GM18951 (cell line): ENCODE measurements around the gene SERTAD1.
"Not testable (repeated sequence)": the region's sequence is repeated elsewhere in the genome, so short reads cannot be mapped to it uniquely, and the experiment has no call there.

Experiments
- POLR2A ChIP-seq: IDR thresholded peaks from 4 replicates; pipeline ENCODE4 v1.6.1; 2011; ENCODE audit warnings: mild to moderate bottlenecking; ENCODE audit not compliant: insufficient read length, insufficient read depth; ENCODE audit errors: extremely low read depth
- in situ Hi-C: fragments of 300-500 bp; cut with MboI; formaldehyde crosslinking; loops from one replicate; pipeline ENCODE4 v1.12.0; 2022; ENCODE audit warnings: low sequenced_read_pairs, mixed read lengths, inconsistent platforms; ENCODE audit not compliant: unreplicated experiment

SERTAD1 gene

DNA sequence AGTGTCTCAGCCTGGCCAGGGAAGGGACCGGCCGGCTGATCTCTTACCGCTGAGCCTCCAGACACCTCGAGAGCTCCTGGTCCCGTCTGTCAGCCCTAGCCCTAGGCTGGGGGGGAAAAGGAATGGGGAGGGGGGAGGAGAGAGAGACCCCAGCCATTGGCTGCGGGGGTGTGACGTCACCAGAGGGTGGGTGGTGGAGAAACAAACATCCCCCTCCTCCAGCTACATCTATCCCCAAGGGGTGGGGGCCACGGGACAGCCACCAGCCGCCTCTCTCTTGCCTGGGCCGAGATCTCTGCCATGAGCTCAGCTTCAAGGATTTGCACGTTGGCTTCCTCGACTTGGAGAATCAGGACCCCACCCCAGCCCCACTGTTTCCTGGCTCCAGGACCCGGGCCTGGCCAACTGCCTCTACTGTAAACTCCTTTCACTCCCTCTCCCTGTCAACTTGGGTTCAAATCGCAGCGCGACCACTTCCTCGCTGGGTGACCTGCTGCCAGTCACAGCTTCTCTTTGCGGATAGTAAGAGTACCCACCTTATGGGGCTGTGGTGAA is 12.4 kb downstream of the SERTAD1 start, which contains the start of gene PRX:
Gene PRX (minus strand): TSS at position 88 of the 555 bp plus-strand sequence. CDS start 5,446 bp downstream, outside the sequence.
- in situ Hi-C loops = no loop called here
- no peak for TF ChIP-seq POLR2A

DNA sequence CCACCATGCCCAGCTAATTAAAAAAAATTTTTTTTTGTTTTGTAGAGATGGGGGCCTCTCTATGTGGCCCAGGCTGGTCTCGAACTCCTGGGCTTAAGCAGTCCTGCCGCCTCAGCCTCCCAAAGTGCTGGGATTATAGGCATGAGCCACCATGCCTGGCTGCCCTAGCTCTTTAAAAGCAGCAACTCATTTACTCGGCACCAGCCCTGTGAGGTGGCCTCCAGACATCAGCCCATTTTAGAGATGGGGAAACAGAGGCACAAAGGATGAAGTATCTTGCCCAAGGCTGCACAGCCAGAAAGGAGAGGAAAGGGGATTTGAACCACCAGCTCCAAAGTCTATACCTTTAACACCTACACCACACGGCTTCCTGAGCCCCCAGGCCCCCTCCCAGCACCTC is 12.9 kb downstream of the SERTAD1 start:
- in situ Hi-C loops = no loop called here
- no peak for TF ChIP-seq POLR2A

DNA sequence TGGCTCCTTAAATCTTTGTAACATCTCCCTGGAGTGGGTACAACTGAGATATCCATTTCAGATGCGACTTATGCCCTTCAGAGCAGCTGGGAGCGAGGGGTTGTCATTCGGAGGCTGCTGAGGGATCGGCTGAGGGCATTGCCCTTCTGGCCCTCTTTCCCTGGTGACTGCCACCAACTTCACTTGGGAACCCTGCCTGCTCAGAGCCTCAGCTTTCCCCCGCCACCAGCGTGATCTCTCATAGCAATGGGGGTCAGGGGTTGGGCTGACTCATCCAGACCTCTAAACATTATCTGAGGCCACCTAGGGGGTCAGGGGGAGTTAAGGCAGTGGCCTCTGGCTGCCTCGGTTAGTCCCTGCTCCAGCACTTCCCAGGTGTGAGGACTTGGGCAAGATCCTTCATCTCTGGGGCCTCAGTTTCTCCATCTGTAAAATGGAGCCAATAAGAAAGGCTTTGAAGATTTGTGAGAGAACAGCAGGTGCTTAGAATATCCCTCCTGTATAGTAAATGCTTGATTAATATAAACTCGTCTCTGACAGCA is 13.8 kb downstream of the SERTAD1 start:
- TF ChIP-seq POLR2A = no peak
- in situ Hi-C loops = no loop called here

DNA sequence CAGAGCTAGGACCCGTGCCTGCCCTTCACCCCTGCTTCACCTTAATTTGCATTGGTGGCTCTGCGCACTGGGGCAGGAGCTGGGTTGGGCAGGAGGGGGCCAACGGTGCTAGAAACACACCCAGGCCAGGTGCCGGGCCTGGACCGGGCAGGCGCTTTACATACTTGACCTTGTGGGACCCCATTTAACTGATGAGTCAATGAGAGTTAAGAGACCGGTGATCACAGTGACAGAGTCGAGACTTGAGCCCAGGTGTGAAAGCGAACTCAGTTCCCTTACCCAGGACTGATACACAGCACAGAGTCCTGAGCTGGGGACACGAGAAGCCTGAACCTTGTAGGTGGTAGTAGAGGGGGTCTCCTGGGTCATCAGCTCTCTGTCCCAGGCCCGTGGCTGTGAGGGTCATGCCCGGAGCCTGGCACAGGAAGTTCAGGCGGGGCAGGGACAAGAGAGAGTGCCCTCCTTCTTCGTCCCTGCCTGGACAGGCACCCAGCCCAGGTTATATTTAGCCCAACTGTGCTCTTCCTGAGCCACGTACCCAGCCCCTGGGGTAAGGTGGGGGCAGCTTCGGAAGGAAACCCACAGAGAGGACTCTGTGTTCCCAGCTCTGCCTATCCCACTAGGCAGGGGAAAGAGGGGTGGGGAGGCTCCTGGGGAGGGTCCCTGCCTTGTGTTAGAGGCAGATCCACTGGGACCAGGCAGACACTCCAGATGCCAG is 14.5 kb downstream of the SERTAD1 start:
- no peak for TF ChIP-seq POLR2A

DNA sequence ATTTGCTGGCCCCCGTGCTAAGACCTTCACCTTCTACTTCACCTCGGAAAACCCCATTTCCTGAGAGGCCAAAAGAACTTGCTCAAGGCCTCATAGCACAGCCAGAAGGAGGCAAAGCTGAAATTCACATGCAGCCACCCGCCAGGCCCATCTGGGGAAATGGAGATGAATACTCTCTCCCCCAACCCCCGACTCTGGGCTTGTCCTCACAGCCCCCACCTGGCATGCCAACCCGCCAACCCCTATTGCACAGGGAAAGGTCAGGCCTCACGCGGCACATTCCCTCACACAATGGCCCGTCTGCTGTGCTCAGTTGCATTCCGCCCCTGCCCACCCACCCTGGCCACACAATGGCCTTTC is 15.8 kb downstream of the SERTAD1 start:
- in situ Hi-C loops = no loop called here
- no peak for TF ChIP-seq POLR2A

More for the DNA sequence above, 14.5 kb downstream of the SERTAD1 start:
- in situ Hi-C loops = no loop called here

DNA sequence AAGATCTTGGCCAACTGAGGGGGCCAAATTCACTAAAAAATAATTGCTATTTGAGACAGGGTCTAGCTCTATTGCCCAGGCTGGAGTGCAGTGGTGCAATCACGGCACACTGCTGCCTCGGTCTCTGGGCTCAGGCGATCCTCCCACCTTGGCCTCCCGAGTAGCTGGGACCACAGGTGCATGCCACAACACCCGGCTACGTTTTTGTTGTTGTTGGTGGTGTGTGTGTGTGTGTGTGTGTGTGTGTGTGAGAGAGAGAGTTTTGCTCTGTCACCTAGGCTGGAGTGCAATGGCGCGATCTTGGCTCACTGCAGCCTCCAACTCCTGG is 17.2 kb downstream of the SERTAD1 start:
- in situ Hi-C loops = not testable (repeated sequence)

DNA sequence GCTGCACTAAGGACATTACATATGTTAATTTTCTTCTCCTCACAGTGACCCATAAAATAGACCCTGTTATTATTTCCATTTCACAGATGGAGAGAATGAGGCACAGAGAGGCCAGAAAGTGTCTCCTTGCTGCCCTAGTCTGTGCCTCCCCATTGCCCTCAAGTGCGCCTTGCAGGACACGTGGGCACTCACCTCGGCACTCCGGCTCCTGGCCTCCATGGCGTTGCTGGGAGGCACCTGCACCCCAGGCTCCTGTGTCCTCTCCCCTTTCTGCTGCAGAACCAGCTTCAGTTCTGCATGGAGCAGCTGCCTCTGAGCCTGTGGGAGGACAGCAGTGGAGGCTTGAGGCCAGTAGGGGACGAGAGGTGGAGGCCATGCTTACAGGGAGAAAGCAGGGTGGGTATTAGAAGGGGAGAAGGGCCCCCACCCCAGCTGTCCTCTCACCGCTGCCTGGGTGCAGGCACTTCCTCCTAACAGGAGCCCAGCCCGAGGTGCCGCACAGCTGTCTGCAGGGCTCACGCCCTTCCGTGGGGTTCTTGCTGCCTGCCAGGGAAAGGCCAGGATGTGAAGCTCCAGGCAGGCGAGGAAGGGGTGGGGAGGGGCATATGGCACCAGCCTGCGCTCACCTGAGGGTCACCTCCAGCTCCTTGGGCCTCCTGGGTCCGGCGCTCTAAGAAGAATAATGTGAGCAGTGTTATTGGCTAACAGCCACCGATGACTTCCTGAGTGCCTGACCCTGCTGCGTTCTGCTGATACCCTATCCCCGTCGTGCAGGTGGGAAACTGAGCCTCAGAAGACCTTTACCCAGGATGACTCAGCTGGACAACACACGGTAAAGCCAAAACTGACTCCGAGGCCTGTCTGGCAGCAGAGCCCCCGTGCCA is 17.8 kb downstream of the SERTAD1 start:
- no peak for TF ChIP-seq POLR2A
- in situ Hi-C loops = no loop called here

DNA sequence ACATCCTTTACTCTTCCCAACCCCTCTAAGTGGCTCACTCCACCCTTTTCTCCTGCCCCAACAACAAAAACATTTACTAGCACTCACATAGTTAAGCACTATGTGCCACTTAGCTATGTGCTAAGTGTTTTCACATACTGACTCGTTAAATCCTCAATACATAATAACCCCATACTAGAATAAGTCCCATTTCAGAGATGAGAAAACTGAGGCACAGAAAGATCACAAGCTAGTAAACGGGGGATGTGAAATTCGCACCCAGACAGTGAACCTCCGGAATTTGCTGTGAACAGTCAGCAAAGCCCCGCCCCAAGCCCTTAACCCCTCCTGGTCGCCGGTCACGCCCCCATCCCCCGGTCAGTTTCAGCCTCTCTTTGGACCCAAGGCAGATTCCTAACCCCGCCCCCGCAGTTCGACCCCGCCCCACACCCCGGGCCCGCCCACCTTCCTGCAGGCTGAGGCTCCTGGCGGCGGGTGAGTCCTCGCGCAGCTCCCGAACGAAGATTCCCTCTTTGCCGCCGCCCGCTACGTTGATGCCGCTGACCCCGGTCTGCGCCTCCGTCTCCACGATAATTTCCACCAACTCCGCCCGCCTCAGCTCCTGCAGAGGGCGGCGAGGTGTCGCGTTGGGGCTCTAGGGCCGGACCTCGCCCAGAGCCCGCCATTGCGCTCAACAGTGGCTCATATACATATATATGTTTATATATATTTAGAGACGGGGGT is 22.4 kb downstream of the SERTAD1 start:
- TF ChIP-seq POLR2A = no peak
- in situ Hi-C loops = no loop called here

DNA sequence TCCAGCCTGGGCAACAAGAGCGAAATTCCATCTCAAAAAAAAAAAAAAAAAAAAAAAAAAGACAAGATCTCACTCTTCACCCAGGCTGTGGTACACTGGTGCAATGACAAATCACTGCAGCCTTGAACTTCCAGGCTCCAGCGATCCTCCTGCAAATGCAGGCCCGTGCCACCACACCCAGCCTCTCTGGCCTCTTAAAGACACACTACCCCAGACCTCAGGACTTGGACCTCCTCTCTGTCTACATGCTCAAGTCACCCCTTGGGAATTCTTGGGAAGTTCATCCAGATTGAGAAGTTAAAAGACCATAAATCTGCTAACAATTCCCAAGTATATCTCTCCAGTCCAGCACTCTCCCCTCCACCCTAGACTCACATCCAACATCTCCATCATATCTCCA is 25.2 kb downstream of the SERTAD1 start:
- in situ Hi-C loops = no loop called here
- no peak for TF ChIP-seq POLR2A

DNA sequence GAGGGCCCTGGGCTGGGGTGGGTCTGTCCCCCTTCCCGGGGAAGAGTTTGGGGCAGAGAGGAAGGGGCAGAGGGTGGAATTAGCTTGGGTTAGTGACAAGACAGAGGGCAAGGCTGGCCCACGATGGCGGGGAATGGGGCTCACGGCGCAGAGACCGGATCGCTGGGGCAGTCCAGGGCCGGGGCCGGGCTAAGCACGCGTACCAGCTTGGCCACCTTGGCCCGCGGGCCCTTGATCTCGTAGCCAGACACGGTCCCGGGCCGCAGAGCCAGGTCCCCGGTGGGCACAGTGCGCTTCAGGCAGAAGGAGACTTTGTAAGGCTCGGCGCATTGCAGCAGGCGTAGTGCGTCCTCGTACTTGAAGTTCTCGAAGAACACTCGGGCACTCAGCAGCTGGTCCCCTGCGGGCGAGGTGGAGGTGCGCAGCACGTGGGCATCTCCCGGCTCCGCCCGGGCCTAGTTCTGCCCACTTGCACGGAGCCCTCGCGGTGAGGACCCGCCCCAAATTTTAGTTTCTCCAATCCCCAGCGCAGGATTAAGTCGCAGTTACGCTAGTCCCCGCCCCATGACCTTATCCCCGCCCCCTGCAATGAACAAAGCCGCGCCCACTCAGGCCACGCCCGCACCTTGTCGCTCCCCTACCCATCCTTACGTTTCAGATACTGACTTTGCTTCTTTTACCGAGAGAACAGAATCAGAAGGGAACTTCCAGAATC is 27.2 kb downstream of the SERTAD1 start:
- no peak for TF ChIP-seq POLR2A
- in situ Hi-C loops = no loop called here

DNA sequence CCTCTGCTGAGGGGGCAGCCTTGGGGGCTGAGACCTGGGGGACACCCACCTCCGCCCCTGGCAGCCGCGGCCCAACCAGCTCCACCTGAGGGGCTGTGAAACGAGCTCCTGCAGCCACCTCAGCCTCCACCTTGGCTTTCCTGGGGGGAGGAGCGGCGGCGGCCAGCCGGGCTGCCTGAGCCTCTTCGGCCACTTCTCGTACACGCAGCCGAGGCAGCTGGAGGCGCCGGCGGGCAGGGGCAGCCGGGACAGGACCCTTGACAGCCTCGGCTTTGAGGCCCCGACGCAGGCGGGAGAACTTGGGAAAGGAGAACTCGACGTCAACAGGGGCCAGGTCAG is 28.3 kb downstream of the SERTAD1 start:
- in situ Hi-C loops = no loop called here
- TF ChIP-seq POLR2A = no peak

DNA sequence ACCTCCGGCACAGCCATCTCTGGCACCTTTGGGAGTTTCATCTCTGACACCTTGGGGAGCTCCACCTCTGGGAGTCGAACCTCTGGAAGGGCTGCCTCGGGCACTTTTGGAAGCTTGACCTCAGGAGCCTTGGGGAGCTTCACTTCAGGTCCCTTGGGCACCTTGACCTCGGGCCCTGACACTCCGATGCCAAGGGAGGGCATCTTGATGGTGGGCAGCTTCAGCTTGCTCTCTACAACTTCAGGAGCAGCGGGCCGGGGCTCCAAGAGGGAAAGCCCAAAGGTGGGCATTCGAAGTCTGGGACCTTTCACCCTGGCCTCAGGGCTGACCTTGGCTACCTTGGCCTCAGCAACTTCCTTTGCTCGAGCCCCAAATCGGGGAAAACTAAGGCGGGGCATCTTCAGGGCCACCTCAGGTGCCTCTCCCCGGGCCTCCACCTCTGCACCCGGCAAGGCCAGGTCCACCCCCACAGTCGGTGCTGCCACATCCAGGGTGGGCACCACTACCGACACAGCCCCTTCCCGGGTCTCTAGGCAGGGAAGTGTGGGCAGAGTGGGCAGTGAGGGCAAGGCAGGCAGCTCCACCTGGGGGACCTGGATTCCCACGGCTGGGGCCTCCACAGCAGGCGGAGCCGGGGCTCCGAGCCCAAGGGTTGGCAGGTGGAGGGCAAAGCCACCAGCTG is 28.8 kb downstream of the SERTAD1 start:
- no peak for TF ChIP-seq POLR2A
- in situ Hi-C loops = no loop called here
